Liver (tissue), 9 donors: ENCODE measurements around the gene ARHGEF4. TPM values are rescaled to one million over a fixed set of nuclear protein-coding genes. Genes with fewer than 3 reads are reported as not detected.

Experiments
- DNase-seq: peaks from one replicate; pipeline ENCODE4 v3.0.0-alpha.2; 2017; ENCODE audit warnings: low spot score
- H3K27ac ChIP-seq, 2 donors: one replicate each; pipeline ENCODE4 v1.7.0; 2013; ENCODE audit warnings: inconsistent platforms in 2 of 2, low read length in 2 of 2, control low read depth in 1 of 2, low read depth in 1 of 2, mild to moderate bottlenecking in 1 of 2
- H3K27me3 ChIP-seq, 4 donors: one replicate each; pipeline versions ENCODE4 v1.6.1 to v1.7.0; 2013; ENCODE audit warnings: low read length in 3 of 4, inconsistent platforms in 1 of 4, mild to moderate bottlenecking in 1 of 4, moderate library complexity in 1 of 4; ENCODE audit not compliant: control insufficient read depth in 4 of 4, insufficient read depth in 4 of 4
- H3K36me3 ChIP-seq, 4 donors: one replicate each; pipeline versions ENCODE4 v1.6.1 to v1.7.0; 2013; ENCODE audit warnings: low read length in 3 of 4, mild to moderate bottlenecking in 3 of 4, low read depth in 1 of 4, moderate library complexity in 1 of 4; ENCODE audit not compliant: control insufficient read depth in 4 of 4, insufficient read depth in 3 of 4
- H3K4me1 ChIP-seq, 4 donors: one replicate each; pipeline versions ENCODE4 v1.6.1 to v1.7.0; 2013; ENCODE audit warnings: low read length in 3 of 4, mild to moderate bottlenecking in 3 of 4, moderate library complexity in 1 of 4; ENCODE audit not compliant: control insufficient read depth in 4 of 4, insufficient read depth in 4 of 4
- H3K4me3 ChIP-seq, 3 donors: one replicate each; pipeline versions ENCODE4 v1.6.1 to v1.7.0; 2013; ENCODE audit warnings: low read length in 3 of 3, control low read depth in 1 of 3, low read depth in 1 of 3, mild to moderate bottlenecking in 1 of 3
- H3K9ac ChIP-seq, 2 donors: one replicate each; pipeline ENCODE4 v1.7.0; 2013; ENCODE audit warnings: low read length in 2 of 2, mild to moderate bottlenecking in 2 of 2, moderate library complexity in 2 of 2, control low read depth in 1 of 2, low read depth in 1 of 2
- H3K9me3 ChIP-seq, 4 donors: one replicate each; pipeline versions ENCODE4 v1.6.1 to v1.7.0; 2013; ENCODE audit warnings: low read length in 3 of 4; ENCODE audit not compliant: control insufficient read depth in 4 of 4
- CTCF ChIP-seq: fragments of 150-350 bp; IDR thresholded peaks from 2 replicates; pipeline ENCODE4 v1.5.1; 2017; ENCODE audit warnings: improper control_type of control experiment, low read depth, low read length; ENCODE audit not compliant: missing input control
- EGR1 ChIP-seq, 2 donors: IDR thresholded peaks; 2 replicates each; pipeline ENCODE4 v1.6.1; 2016 to 2018; ENCODE audit warnings: antibody characterized with exemption in 2 of 2, low read depth in 2 of 2
- GABPA ChIP-seq, 2 donors: IDR thresholded peaks in 1 of 2; conservative IDR thresholded peaks in 1 of 2; 2 replicates each; pipeline ENCODE4 v1.6.1; 2016; ENCODE audit warnings: antibody characterized with exemption in 2 of 2, mild to moderate bottlenecking in 1 of 2, moderate library complexity in 1 of 2
- HNF4A ChIP-seq, 2 donors: conservative IDR thresholded peaks; 2 replicates each; pipeline ENCODE4 v1.6.1; 2016; ENCODE audit warnings: antibody characterized with exemption in 2 of 2, mild to moderate bottlenecking in 2 of 2
- HNF4G ChIP-seq: IDR thresholded peaks from 2 replicates; pipeline ENCODE4 v1.6.1; 2016; ENCODE audit warnings: antibody characterized with exemption
- JUND ChIP-seq, 2 donors: IDR thresholded peaks; 2 replicates each; pipeline ENCODE4 v1.6.1; 2016; ENCODE audit warnings: antibody characterized with exemption in 2 of 2
- NR2F2 ChIP-seq: IDR thresholded peaks from 2 replicates; pipeline ENCODE4 v1.6.1; 2016; ENCODE audit warnings: antibody characterized with exemption
- RAD21 ChIP-seq, 2 donors: IDR thresholded peaks; 2 replicates each; pipeline ENCODE4 v1.6.1; 2016; ENCODE audit warnings: antibody characterized with exemption in 2 of 2, mild to moderate bottlenecking in 2 of 2
- RXRA ChIP-seq, 2 donors: IDR thresholded peaks; 2 replicates each; pipeline ENCODE4 v1.6.1; 2017 to 2018; ENCODE audit warnings: antibody characterized with exemption in 2 of 2, mild to moderate bottlenecking in 1 of 2
- TAF1 ChIP-seq: conservative IDR thresholded peaks from 2 replicates; pipeline ENCODE4 v1.6.1; 2016; ENCODE audit warnings: antibody characterized with exemption, mild to moderate bottlenecking
- YY1 ChIP-seq: IDR thresholded peaks from 2 replicates; pipeline ENCODE4 v1.6.1; 2016; ENCODE audit warnings: antibody characterized with exemption, mild to moderate bottlenecking
- ZBTB33 ChIP-seq: IDR thresholded peaks from 2 replicates; pipeline ENCODE4 v1.6.1; 2016; ENCODE audit warnings: antibody characterized with exemption
- WGBS: extraction: QIAGEN DNeasy Blood & Tissue Kit; methylation state at CpG from one replicate; pipeline ENCODE4 v1.1.7; 2013; 5-methylcytosine and 5-hydroxymethylcytosine counted together
- polyA plus RNA-seq, 2 donors: library from polyadenylated mRNA; stranded (reverse) in 1 of 2; unstranded in 1 of 2; fragments of 200-250 nt in 1 of 2; fragments of >200 nt in 1 of 2; fragmentation: Nextera tagmentation in 1 of 2; extraction: Ambion mirVana in 1 of 2; gene quantifications; one replicate each; pipeline versions ENCODE4 v1.2.1 to v1.2.3, GENCODE V29; 2013 to 2015
- total RNA-seq, 2 donors: library from RNA; depleted of rRNA; stranded (reverse); fragments of >200 nt; gene quantifications; one replicate each; pipeline ENCODE4 v1.2.3, GENCODE V29; 2014
- TF ChIP-seq, protein P1 (sequence below): IDR thresholded peaks from 2 replicates; pipeline ENCODE4 v1.6.1; 2016; ENCODE audit warnings: antibody characterized with exemption, mild to moderate bottlenecking
- TF ChIP-seq, protein P2 (sequence below): IDR thresholded peaks from 2 replicates; pipeline ENCODE4 v1.6.1; 2016; ENCODE audit warnings: antibody characterized with exemption
- donor health status: healthy.
- donor health status: healthy.
- donor health status: healthy.
- donor health status: healthy.
- donor health status: healthy.

Gene ARHGEF4
- total and polyA plus RNA-seq, 4 donors = 0.08 TPM; not detected in 2

DNA sequence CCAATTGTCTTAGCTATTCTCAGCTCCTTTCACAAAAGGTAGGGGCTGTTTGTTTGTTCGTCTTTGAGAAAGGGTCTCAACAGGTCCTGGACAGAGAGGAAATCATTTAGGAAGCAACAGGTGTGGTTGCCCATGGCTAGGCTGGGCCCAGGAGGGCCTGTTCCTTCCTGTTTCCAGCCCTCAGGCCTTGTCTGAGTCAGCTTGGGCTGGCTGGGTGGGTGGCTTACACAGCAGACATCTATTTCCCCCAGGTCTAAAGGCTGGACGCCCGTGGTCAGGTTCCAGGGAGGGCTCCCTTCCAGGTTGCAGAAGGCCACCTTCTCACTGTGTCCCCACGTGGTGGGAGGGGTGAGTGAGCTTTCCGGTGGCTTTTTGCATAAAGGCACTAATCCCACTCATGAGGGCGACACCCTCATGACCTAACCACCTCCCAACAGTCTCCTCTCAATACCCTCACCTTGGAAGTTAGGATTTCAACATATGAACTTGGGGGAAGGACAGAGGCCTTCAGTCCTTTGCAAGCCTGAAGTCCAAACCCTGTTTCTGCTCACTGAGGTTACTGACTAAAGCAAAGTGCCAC is 45.5 kb downstream of the ARHGEF4 start:
- no peak overlapping the region for H3K27ac ChIP-seq
- H3K9me3 ChIP-seq = no peaks in the 10 kb centered on the region
- no peak overlapping the region for H3K9ac ChIP-seq
- no peaks in the 10 kb centered on the region for H3K27me3 ChIP-seq
- peaks cover 0 to 2% (median 0%) of the 10 kb centered on the region in 4 donors for H3K4me1 ChIP-seq
- WGBS = 82% methylated on average over 6 of the region's 6 CpGs
- H3K36me3 ChIP-seq = no peaks in the 10 kb centered on the region
- no peak for TF ChIP-seq TAF1
- no peak overlapping the region for H3K4me3 ChIP-seq
- DNase-seq = no peak

DNA sequence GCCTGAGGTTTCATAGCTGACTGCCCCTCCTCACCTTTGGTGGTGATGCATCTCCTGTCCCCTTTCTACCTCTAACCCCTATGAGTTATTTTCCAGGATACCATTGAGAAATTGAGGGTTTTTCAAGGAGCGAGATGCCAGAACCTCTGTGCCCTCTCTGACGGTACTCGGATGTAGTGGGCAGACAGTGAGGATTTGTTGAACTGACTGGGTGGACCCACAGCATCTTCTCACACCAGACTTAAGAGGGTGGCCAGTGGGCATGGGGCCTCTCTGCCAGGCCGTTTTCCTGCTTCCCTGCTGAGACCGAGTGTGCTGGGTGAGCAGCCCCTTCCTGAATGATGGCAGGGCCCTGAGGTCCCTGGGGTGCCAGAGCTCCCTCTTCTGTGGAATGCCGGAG is 46.3 kb downstream of the ARHGEF4 start:
- H3K27ac ChIP-seq = no peak overlapping the region
- TF ChIP-seq NR2F2 (no peak), JUND (IDR thresholded peaks at IDR 0.05) (no peak), CTCF (no peak), HNF4G (no peak), YY1 (no peak), EGR1 (IDR thresholded peaks at IDR 0.05; ENCODE audit: low read depth in 2 of 2) (no peak), ZBTB33 (no peak)
- TF ChIP-seq, protein P1, sequence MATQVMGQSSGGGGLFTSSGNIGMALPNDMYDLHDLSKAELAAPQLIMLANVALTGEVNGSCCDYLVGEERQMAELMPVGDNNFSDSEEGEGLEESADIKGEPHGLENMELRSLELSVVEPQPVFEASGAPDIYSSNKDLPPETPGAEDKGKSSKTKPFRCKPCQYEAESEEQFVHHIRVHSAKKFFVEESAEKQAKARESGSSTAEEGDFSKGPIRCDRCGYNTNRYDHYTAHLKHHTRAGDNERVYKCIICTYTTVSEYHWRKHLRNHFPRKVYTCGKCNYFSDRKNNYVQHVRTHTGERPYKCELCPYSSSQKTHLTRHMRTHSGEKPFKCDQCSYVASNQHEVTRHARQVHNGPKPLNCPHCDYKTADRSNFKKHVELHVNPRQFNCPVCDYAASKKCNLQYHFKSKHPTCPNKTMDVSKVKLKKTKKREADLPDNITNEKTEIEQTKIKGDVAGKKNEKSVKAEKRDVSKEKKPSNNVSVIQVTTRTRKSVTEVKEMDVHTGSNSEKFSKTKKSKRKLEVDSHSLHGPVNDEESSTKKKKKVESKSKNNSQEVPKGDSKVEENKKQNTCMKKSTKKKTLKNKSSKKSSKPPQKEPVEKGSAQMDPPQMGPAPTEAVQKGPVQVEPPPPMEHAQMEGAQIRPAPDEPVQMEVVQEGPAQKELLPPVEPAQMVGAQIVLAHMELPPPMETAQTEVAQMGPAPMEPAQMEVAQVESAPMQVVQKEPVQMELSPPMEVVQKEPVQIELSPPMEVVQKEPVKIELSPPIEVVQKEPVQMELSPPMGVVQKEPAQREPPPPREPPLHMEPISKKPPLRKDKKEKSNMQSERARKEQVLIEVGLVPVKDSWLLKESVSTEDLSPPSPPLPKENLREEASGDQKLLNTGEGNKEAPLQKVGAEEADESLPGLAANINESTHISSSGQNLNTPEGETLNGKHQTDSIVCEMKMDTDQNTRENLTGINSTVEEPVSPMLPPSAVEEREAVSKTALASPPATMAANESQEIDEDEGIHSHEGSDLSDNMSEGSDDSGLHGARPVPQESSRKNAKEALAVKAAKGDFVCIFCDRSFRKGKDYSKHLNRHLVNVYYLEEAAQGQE = no peak
- no peaks in the 10 kb centered on the region for H3K36me3 ChIP-seq
- H3K9me3 ChIP-seq = no peaks in the 10 kb centered on the region
- no peak overlapping the region for H3K9ac ChIP-seq
- no peak overlapping the region for H3K4me3 ChIP-seq
- DNase-seq = no peak
- 91% methylated on average over 6 of the region's 6 CpGs for WGBS
- H3K4me1 ChIP-seq = peaks cover 0 to 2% (median 0%) of the 10 kb centered on the region in 4 donors
- H3K27me3 ChIP-seq = no peaks in the 10 kb centered on the region

GRCh38 chr2:130883496-130883895 is 46.8 kb downstream of the ARHGEF4 start:
- no peak overlapping the region for H3K9ac ChIP-seq
- no peaks in the 10 kb centered on the region for H3K9me3 ChIP-seq
- no peak overlapping the region for H3K27ac ChIP-seq
- H3K36me3 ChIP-seq = no peaks in the 10 kb centered on the region
- WGBS = 84% methylated on average over 4 of the region's 4 CpGs
- H3K27me3 ChIP-seq = no peaks in the 10 kb centered on the region
- peaks cover 0 to 2% (median 0%) of the 10 kb centered on the region in 4 donors for H3K4me1 ChIP-seq
- DNase-seq = no peak
- no peak overlapping the region for H3K4me3 ChIP-seq
- TF ChIP-seq HNF4A (conservative IDR thresholded peaks at IDR 0.05) (no peak), HNF4G (no peak), RAD21 (IDR thresholded peaks at IDR 0.05) (no peak), YY1 (no peak), TAF1 (no peak), RXRA (IDR thresholded peaks at IDR 0.05) (no peak), GABPA (IDR thresholded peaks at IDR 0.05 in 1 of 2, conservative IDR thresholded peaks at IDR 0.05 in 1 of 2) (no peak), JUND (IDR thresholded peaks at IDR 0.05) (no peak)
- TF ChIP-seq, protein P1 = no peak
- TF ChIP-seq, protein P2, sequence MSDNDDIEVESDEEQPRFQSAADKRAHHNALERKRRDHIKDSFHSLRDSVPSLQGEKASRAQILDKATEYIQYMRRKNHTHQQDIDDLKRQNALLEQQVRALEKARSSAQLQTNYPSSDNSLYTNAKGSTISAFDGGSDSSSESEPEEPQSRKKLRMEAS = no peak
